ENCODE data around the gene JAZF1. TPM values are rescaled to one million over a fixed set of nuclear protein-coding genes. Genes with fewer than 3 reads are reported as not detected.

Gene JAZF1
- total RNA-seq, 1 donor from 2014 or later, result 0.96 TPM

GRCh38 chr7:27799212-27799611, 381.4 kb downstream of the JAZF1 start:
- no peak for DNase-seq (ENCODE audit: low read depth)
- Histone ChIP-seq H3K36me3 (ENCODE audit: control insufficient read depth, insufficient read depth, low read length) (peaks cover 1% of the 10 kb centered on the region), H3K27me3 (ENCODE audit: control insufficient read depth, insufficient read depth, low read length) (no peaks in the 10 kb centered on the region), H3K4me3 (ENCODE audit: low read depth, low read length) (no peak overlapping the region)
- TF ChIP-seq CTCF (IDR thresholded peaks at IDR 0.05; ENCODE audit: insufficient read depth, low read length, poor library complexity, severe bottlenecking), result no peak

- no peak overlapping the region for H3K4me3 ChIP-seq (ENCODE audit: low read depth, low read length)
- DNase-seq (ENCODE audit: low read depth), result no peak
- H3K27me3 ChIP-seq (ENCODE audit: control insufficient read depth, insufficient read depth, low read length), result no peaks in the 10 kb centered on the region
- TF ChIP-seq CTCF (IDR thresholded peaks at IDR 0.05; ENCODE audit: insufficient read depth, low read length, poor library complexity, severe bottlenecking), result no peak
- H3K36me3 ChIP-seq (ENCODE audit: control insufficient read depth, insufficient read depth, low read length), result no peaks in the 10 kb centered on the region
Measured at GRCh38 chr7:27795977-27796376, 384.6 kb downstream of the JAZF1 start.

- TF ChIP-seq CTCF (IDR thresholded peaks at IDR 0.05; ENCODE audit: insufficient read depth, low read length, poor library complexity, severe bottlenecking), result no peak
- no peaks in the 10 kb centered on the region for H3K27me3 ChIP-seq (ENCODE audit: control insufficient read depth, insufficient read depth, low read length)
- no peaks in the 10 kb centered on the region for H3K36me3 ChIP-seq (ENCODE audit: control insufficient read depth, insufficient read depth, low read length)
- no peak for DNase-seq (ENCODE audit: low read depth)
- no peak overlapping the region for H3K4me3 ChIP-seq (ENCODE audit: low read depth, low read length)
Measured at GRCh38 chr7:27793780-27794179, 386.8 kb downstream of the JAZF1 start.

GRCh38 chr7:27788437-27788836, 392.2 kb downstream of the JAZF1 start:
- DNase-seq (ENCODE audit: low read depth), result no peak
- H3K27me3 ChIP-seq (ENCODE audit: control insufficient read depth, insufficient read depth, low read length), result no peaks in the 10 kb centered on the region

GRCh38 chr7:27784399-27785053, 396.1 kb downstream of the JAZF1 start:
- no peaks in the 10 kb centered on the region for H3K27me3 ChIP-seq (ENCODE audit: control insufficient read depth, insufficient read depth, low read length)
- peak; percentile 51 for TF ChIP-seq CTCF (IDR thresholded peaks at IDR 0.05; ENCODE audit: insufficient read depth, low read length, poor library complexity, severe bottlenecking)
- H3K36me3 ChIP-seq (ENCODE audit: control insufficient read depth, insufficient read depth, low read length), result no peaks in the 10 kb centered on the region
- H3K4me3 ChIP-seq (ENCODE audit: low read depth, low read length), result no peak overlapping the region
- peak; percentile 23 for DNase-seq (ENCODE audit: low read depth)

More at GRCh38 chr7:27788437-27788836, 392.2 kb downstream of the JAZF1 start:
- no peak for TF ChIP-seq CTCF (IDR thresholded peaks at IDR 0.05; ENCODE audit: insufficient read depth, low read length, poor library complexity, severe bottlenecking)
- Histone ChIP-seq H3K36me3 (ENCODE audit: control insufficient read depth, insufficient read depth, low read length) (no peaks in the 10 kb centered on the region), H3K4me3 (ENCODE audit: low read depth, low read length) (no peak overlapping the region)

- no peak for TF ChIP-seq CTCF (IDR thresholded peaks at IDR 0.05; ENCODE audit: insufficient read depth, low read length, poor library complexity, severe bottlenecking)
- no peaks in the 10 kb centered on the region for H3K27me3 ChIP-seq (ENCODE audit: control insufficient read depth, insufficient read depth, low read length)
- H3K4me3 ChIP-seq (ENCODE audit: low read depth, low read length), result no peak overlapping the region
- H3K36me3 ChIP-seq (ENCODE audit: control insufficient read depth, insufficient read depth, low read length), result no peaks in the 10 kb centered on the region
- DNase-seq (ENCODE audit: low read depth), result no peak
Measured at GRCh38 chr7:27782849-27783248, 397.7 kb downstream of the JAZF1 start.
